Right renal cortex interstitium (tissue), 3 donors: ENCODE measurements around the gene AFAP1. TPM values are rescaled to one million over a fixed set of nuclear protein-coding genes. Genes with fewer than 3 reads are reported as not detected.

Source experiments
- DNase-seq, 3 donors: peaks; one replicate each; pipeline ENCODE4 v3.0.0-alpha.2; 2013; ENCODE audit warnings: low read depth in 3 of 3, low spot score in 2 of 3
- polyA plus RNA-seq, 3 donors: library from polyadenylated mRNA; unstranded; fragments of 120-200 nt; gene quantifications; one replicate each; pipeline ENCODE4 v1.2.1, GENCODE V29; 2013; ENCODE audit not compliant: insufficient read length in 3 of 3

AFAP1 gene
- polyA plus RNA-seq, 3 donors: 18.2 to 20.5 (median 20.4) TPM

GRCh38 chr4:7795983-7796382 is 143.7 kb downstream of the AFAP1 start:
- no peak for DNase-seq

DNA sequence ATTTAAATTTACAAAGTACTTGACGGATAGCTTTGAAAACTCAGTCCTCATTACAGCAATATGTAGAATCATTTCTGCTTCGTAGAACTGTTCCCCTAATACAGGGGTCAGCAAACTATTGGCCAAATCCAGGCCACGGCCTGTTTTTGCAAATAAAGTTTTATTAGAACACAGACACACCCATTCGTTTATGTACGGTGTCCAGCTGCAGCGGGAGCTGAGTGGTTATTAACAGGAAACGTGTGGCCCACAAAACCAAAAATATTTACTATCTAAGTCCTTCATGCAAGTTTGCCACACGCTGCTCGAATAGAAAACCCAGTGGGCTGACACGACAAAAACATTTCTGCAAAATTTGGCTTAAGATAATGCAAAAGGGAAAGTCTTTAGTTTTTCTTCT is 146.5 kb downstream of the AFAP1 start:
- no peak for DNase-seq

- no peak for DNase-seq
Measured at GRCh38 chr4:7792616-7793015, 147.0 kb downstream of the AFAP1 start.

- DNase-seq: no peak
Measured at GRCh38 chr4:7790999-7791398, 148.7 kb downstream of the AFAP1 start.

DNA sequence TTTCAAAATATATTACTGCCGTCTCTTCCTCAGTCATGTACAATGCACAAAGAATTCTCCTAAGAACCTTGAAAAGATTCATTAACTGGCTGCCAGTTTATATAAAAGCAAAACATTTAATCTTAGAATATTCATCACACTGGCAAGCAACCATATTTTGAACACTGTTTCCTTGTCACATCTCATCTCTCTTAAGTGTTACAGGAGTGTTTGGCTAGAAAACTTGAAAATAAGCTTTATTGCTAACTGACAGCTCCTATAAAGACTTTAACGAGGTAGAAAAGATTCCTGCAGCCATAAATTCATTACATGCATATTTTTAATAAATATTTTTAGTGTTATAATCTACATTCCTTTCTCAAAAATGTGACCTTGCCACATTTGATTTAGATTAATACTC is 149.6 kb downstream of the AFAP1 start:
- DNase-seq: no peak

DNA sequence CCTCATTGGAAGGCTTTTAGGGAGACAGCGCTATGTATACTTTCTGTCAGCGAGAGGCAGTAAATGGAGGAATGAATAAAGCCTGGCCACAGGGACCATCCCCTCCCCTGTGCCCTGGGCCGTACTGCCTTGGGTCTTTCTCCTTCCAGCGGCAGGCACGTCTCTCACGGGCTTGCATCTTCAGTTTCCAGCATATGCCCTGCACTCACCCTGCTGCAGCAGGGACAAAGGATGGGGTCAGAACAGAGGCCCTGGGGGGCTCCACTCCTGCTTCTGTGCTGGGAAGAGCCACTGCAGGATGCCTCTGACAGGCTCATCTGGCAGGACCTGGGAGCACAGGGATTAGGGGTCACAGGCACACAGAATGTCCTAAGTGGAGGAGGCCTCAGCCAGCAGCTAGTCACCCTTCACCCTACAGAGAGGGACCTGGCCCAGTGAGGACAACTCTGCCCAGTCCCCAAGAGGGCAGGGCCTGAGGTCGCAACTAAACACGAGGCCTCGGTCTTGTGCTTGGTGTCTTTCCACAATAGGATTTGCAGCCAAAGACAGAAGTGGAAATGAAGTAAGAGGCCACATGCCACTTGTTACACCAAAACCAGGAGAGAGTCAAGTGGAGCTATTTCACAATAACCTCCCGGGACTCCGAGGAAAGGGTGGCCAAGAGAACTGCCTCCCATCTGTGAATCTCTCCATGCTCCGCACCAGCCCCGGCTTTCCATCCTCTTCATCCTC is 150.8 kb downstream of the AFAP1 start:
- no peak for DNase-seq

DNA sequence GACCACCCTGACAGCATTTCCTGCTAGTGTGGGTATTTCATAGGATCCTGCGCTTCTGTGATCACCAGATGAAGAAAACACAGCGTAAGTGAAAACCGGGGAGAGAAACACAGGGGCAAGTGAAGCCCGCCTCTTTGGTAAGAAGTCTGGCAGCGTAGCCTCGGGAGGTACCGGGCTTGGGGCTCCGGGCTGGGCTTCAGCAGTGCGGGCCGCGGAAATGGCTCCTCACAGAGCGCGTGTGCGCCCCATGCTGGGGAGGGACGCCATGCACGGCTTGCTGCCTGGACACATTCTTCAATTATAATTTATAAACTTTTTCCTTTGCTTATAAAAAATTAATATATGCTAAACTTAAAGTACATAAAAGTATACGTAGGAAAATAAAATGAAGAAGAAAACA is 151.5 kb downstream of the AFAP1 start:
- no peak for DNase-seq

GRCh38 chr4:7787681-7788141 is 151.9 kb downstream of the AFAP1 start:
- DNase-seq: no peak

DNA sequence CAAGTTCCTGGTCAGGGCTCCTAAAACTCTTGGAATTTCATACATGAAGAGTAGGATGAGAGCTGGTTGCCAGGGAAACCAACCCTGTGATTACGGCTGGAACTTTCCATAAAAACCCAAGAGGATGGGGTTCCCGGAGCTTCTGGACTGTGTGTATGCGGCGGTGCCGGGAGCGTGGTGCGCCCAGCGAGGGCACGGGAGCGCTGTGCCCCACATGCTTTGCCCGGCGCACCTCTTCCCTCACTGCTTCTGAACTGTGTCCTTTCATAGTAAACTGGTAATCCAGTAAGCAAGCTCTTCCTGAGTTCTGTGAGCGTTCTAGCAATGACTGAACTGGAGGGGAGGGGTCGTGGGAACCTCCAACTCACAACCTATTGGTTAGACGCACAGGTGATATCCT is 152.6 kb downstream of the AFAP1 start:
- DNase-seq: no peak

DNA sequence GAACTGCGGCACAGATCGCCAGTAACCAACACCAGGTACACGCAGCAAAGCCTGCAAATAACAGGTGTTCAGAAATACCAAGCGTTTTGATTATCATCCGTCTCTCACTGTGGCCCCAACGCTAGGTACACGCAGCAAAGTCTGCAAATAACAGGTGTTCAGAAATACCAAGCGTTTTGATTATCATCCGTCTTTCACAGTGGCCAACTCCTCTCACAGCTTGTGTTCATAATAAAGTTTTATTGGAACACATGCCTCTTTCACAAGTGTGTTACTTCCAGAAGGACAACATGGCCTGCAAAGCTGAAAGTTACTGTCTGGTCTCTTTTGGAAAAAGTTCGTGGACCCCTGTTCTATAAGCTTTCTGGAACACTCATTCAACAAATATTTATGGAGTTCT is 153.1 kb downstream of the AFAP1 start:
- DNase-seq: no peak

GRCh38 chr4:7786040-7786439 is 153.6 kb downstream of the AFAP1 start:
- no peak for DNase-seq

DNA sequence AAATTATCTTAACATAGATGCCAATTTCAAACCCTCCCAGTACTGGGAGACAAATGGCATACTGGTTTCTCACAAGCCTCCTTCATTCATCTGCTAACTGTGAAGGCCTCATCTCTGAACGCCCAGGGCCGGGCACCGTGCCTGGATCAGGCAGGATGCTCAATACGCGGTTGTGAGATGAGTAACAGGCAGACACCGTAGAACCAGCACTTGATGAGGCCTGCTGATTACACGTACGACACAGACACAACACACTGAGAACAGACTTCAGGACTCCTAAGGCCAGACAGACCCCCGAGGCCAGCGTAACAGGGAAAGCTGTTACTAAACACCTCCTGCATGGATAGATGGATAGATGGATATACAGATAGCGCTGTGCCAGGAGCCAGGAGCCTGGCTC is 154.6 kb downstream of the AFAP1 start:
- no peak for DNase-seq

DNA sequence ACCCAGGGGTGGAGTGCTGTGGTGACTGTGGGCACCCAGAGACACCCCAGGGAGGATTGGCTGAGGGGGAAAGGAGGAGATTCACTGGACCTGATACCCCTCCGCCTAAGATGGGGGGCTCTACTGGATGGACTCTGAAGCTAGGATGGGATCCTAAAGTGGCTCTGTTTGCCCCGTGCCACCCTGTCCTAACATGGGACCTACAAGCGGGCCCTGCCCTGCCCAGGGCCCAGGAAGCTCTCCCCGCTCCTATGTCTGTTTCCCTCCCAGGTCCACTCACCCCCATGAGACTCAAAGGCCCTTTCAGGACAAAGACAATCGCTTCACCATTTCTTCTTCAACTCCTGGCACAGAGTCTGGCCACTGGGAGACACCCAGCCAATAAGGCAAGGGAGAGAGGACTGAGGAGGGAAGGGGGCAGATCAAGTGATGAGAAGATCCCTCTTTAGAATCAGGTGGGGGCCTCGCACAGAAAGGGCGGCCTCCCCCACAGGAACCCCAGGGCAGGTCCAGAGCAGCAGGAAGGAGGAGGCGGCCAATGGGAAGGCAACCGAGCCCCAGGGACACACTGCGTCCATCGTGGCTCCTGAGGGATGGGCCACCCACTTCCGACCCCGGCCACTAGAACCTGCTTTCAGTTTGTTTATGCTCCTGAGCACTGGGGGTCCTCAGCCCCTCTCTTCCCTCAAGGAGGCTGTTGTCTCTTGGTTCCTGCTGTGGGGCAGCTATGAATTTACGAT is 155.4 kb downstream of the AFAP1 start:
- no peak for DNase-seq

DNA sequence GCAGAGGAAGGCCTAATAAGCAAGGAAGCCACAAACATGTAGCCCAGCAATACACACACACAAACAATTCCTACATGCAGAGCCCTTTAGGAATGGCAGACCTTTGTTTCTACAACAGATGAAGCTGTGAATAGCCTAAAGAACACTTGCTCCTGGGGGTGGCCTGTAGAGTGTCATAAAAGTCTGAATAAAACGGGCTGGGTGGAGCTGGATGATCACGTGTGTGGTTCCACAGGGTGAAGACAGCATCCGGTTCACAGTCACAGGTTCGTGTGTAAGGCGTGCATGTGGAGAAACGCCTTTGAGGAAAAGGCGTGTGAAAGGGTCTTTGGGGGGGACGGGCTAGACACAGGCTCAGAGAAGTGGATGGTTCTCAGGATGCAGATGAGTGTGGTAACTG is 156.1 kb downstream of the AFAP1 start:
- no peak for DNase-seq

DNA sequence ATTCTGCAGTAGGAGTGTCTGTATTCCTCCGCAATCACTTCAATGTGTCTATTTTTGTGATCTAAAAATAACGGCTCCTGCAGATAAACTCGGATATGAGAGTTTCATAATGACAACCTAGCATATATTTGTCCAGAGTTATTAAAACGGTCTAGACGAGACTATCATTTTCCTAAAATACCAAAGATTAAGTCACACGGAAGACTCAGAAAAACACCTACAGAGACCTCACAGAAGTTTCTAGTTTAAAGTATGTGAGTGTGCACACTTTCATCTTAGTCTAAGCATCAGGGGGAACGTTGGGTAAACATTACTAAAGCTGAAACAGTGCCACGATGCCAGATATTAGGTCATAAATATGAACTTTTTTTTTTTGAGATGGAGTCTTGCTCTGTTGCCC is 156.9 kb downstream of the AFAP1 start:
- no peak for DNase-seq

GRCh38 chr4:7781993-7782392 is 157.7 kb downstream of the AFAP1 start:
- no peak for DNase-seq

DNA sequence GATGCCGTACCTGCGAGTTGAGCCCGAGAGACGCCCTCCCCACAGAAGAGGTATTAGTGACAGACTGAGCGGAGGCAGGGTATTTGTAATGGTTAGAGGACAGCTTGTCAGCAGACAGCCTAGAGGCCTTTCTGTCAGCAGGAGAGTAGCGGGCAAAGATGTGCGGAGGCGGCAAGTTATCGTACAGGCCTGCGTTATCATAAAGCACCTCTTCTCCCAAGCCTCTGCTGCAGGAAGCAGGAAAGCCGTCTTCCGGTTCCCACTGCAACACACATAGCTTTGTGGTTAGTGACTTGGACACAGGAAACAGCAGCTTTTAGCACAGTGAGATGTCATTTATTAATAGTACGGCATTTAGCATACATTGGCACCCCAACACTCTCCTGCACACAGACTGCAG is 158.3 kb downstream of the AFAP1 start:
- DNase-seq: no peak

GRCh38 chr4:7780751-7781348 is 158.8 kb downstream of the AFAP1 start:
- DNase-seq: no peak

- peak in 2 of 3 donors; percentile 53 to 65 for DNase-seq
Measured at GRCh38 chr4:7779432-7779768, 160.3 kb downstream of the AFAP1 start.

GRCh38 chr4:7778510-7779431 is 160.9 kb downstream of the AFAP1 start:
- DNase-seq: no peak
